H1 (cell line): ENCODE measurements around the gene ADNP2. TPM values are rescaled to one million over a fixed set of nuclear protein-coding genes. Genes with fewer than 3 reads are reported as not detected.
"Not testable (repeated sequence)": the region's sequence is repeated elsewhere in the genome, so short reads cannot be mapped to it uniquely, and the experiment has no call there.

Experiments used
- CTCF ChIA-PET: fragments of 300-600 bp; sonication (Branson Sonifier 250); formaldehyde crosslinking; loops from one replicate; lab custom pipeline; 2021; ENCODE audit not compliant: partially characterized antibody; lab: Charles Lee
- POLR2A ChIA-PET: fragments of 300-600 bp; sonication (Branson Sonifier 250); formaldehyde crosslinking; loops from one replicate; lab custom pipeline; 2021; ENCODE audit warnings: inconsistent platforms; ENCODE audit not compliant: partially characterized antibody; lab: Charles Lee
- DNase-seq, 2 experiments: peaks; one replicate each; pipeline versions ENCODE4 v3.0.0 to v3.0.0-alpha.2; 2010 to 2022; ENCODE audit warnings: low spot score in 2 of 2, low read depth in 1 of 2, mixed read lengths in 1 of 2
- FAIRE-seq: peaks from 2 replicates; lab custom pipeline; 2011; peaks lifted over from hg19 to GRCh38; lab: Jason Lieb, UNC
- H2AFZ ChIP-seq: 2 replicates; pipeline ENCODE4 v1.8.1; 2012; ENCODE audit warnings: low read length, inconsistent platforms
- H2AK5ac ChIP-seq: 2 replicates; pipeline ENCODE4 v1.6.1; 2013; ENCODE audit warnings: low read depth, low read length
- H2BK120ac ChIP-seq: replicated peaks from 2 replicates; pipeline ENCODE3; 2013; ENCODE audit warnings: low read depth, low read length, inconsistent platforms
- H2BK12ac ChIP-seq: 2 replicates; pipeline ENCODE4 v1.6.1; 2013; ENCODE audit warnings: low read depth, low read length
- H2BK15ac ChIP-seq: 2 replicates; pipeline ENCODE4 v1.6.1; 2013; ENCODE audit warnings: low read length
- H2BK20ac ChIP-seq: 2 replicates; pipeline ENCODE4 v1.6.1; 2013; ENCODE audit warnings: low read length
- H2BK5ac ChIP-seq: 2 replicates; pipeline ENCODE4 v1.6.1; 2013; ENCODE audit warnings: low read depth, low read length
- H3K14ac ChIP-seq: 2 replicates; pipeline ENCODE4 v1.6.1; 2013; ENCODE audit warnings: inconsistent platforms; ENCODE audit not compliant: insufficient read length
- H3K18ac ChIP-seq: 2 replicates; pipeline ENCODE4 v1.6.1; 2013; ENCODE audit warnings: low read length; ENCODE audit errors: extremely low read depth
- H3K23ac ChIP-seq: 2 replicates; pipeline ENCODE4 v1.6.1; 2013; ENCODE audit warnings: inconsistent platforms; ENCODE audit not compliant: insufficient read length
- H3K23me2 ChIP-seq: 2 replicates; pipeline ENCODE4 v1.6.1; 2013; ENCODE audit warnings: low read depth, low read length
- H3K27ac ChIP-seq: 2 replicates; pipeline ENCODE4 v1.6.1; 2011; ENCODE audit warnings: low read depth, low read length, inconsistent platforms
- H3K27me3 ChIP-seq, 4 experiments: replicated peaks in 1 of 4; 1 replicate in 1 of 4; 2 replicates in 3 of 4; pipeline versions ENCODE4 v1.6.1 to v1.8.1; 2011 to 2013; ENCODE audit warnings: low read length in 3 of 4, mild to moderate bottlenecking in 3 of 4, inconsistent platforms in 2 of 4, mixed read lengths in 2 of 4, moderate library complexity in 1 of 4; ENCODE audit not compliant: control insufficient read depth in 3 of 4, insufficient read depth in 3 of 4; ENCODE audit errors: extremely low read depth in 1 of 4
- H3K36me3 ChIP-seq, 4 experiments: 2 replicates each; pipeline versions ENCODE4 v1.6.1 to v1.8.1; 2011 to 2013; ENCODE audit warnings: mild to moderate bottlenecking in 4 of 4, low read length in 3 of 4, moderate library complexity in 2 of 4, control low read depth in 1 of 4, inconsistent platforms in 1 of 4; ENCODE audit not compliant: insufficient read depth in 4 of 4, control insufficient read depth in 2 of 4
- H3K4ac ChIP-seq: replicated peaks from 2 replicates; pipeline ENCODE3; 2013; ENCODE audit warnings: low read length, low read depth, mixed read lengths, inconsistent platforms; ENCODE audit not compliant: insufficient read length
- H3K4me1 ChIP-seq, 4 experiments: replicated peaks in 1 of 4; 1 replicate in 1 of 4; 2 replicates in 3 of 4; pipeline versions ENCODE4 v1.6.1 to v1.8.1; 2011 to 2013; ENCODE audit warnings: low read length in 3 of 4, inconsistent platforms in 2 of 4, mixed read lengths in 1 of 4; ENCODE audit not compliant: insufficient read depth in 4 of 4, control insufficient read depth in 3 of 4
- H3K4me2 ChIP-seq, 2 experiments: 2 replicates each; pipeline versions ENCODE4 v1.6.1 to v1.8.1; 2011 to 2013; ENCODE audit warnings: low read depth in 2 of 2, low read length in 2 of 2, control low read depth in 1 of 2, inconsistent platforms in 1 of 2, mild to moderate bottlenecking in 1 of 2; ENCODE audit not compliant: insufficient read depth in 1 of 2
- H3K4me3 ChIP-seq, 4 experiments: fragments of 200-600, 300-600 bp in 1 of 4; sonication (generic), shearing (Covaris generic), sonication (Bioruptor Twin) in 1 of 4; 2 replicates each; pipeline versions ENCODE4 v1.5.1 to v1.8.1; 2011 to 2016; ENCODE audit warnings: low read length in 4 of 4, low read depth in 3 of 4, control low read depth in 2 of 4, inconsistent platforms in 2 of 4, mild to moderate bottlenecking in 2 of 4, mixed read lengths in 1 of 4, moderate library complexity in 1 of 4; ENCODE audit not compliant: insufficient read depth in 2 of 4; ENCODE audit errors: extremely low read depth in 1 of 4
- H3K56ac ChIP-seq: replicated peaks from 2 replicates; pipeline ENCODE3; 2013; ENCODE audit warnings: low read depth, mild to moderate bottlenecking, mixed read lengths, low read length, inconsistent platforms; ENCODE audit not compliant: insufficient read length
- H3K79me1 ChIP-seq: 2 replicates; pipeline ENCODE4 v1.6.1; 2013; ENCODE audit warnings: low read depth, low read length, control low read depth
- H3K79me2 ChIP-seq, 2 experiments: 2 replicates each; pipeline versions ENCODE4 v1.6.1 to v1.8.1; 2012 to 2013; ENCODE audit warnings: low read length in 2 of 2, mild to moderate bottlenecking in 2 of 2, inconsistent platforms in 1 of 2; ENCODE audit not compliant: insufficient read depth in 2 of 2, control insufficient read depth in 1 of 2
- H3K9ac ChIP-seq, 4 experiments: replicated peaks in 1 of 4; 1 replicate in 1 of 4; 2 replicates in 3 of 4; pipeline versions ENCODE4 v1.6.1 to v1.8.1; 2011 to 2013; ENCODE audit warnings: low read depth in 3 of 4, low read length in 3 of 4, control low read depth in 2 of 4, mild to moderate bottlenecking in 2 of 4, moderate library complexity in 2 of 4, inconsistent platforms in 1 of 4; ENCODE audit errors: extremely low read depth in 1 of 4
- H3K9me3 ChIP-seq, 2 experiments: 2 replicates each; pipeline versions ENCODE4 v1.6.1 to v1.8.1; 2012 to 2013; ENCODE audit warnings: mild to moderate bottlenecking in 2 of 2, moderate library complexity in 2 of 2, control low read depth in 1 of 2, inconsistent platforms in 1 of 2, low read depth in 1 of 2, low read length in 1 of 2, mixed read lengths in 1 of 2; ENCODE audit not compliant: insufficient read depth in 2 of 2
- H4K20me1 ChIP-seq, 2 experiments: replicated peaks in 1 of 2; 2 replicates each; pipeline versions ENCODE3 to v1.8.1; 2011 to 2013; ENCODE audit warnings: inconsistent platforms in 2 of 2, low read length in 2 of 2, mild to moderate bottlenecking in 1 of 2; ENCODE audit not compliant: insufficient read depth in 2 of 2, control insufficient read depth in 1 of 2
- H4K5ac ChIP-seq: 2 replicates; pipeline ENCODE4 v1.6.1; 2013; ENCODE audit warnings: low read length, low read depth, mixed read lengths, inconsistent platforms; ENCODE audit not compliant: insufficient read length
- H4K8ac ChIP-seq: 2 replicates; pipeline ENCODE4 v1.8.0; 2013; ENCODE audit warnings: mild to moderate bottlenecking, moderate library complexity, low read length, inconsistent platforms; ENCODE audit not compliant: insufficient read depth; ENCODE audit errors: extremely low read depth
- H4K91ac ChIP-seq: replicated peaks from 2 replicates; pipeline ENCODE3; 2013; ENCODE audit warnings: low read length, mixed read lengths, inconsistent platforms; ENCODE audit not compliant: insufficient read length
- EP300 ChIP-seq, 2 experiments: IDR thresholded peaks; 1 replicate in 1 of 2; 2 replicates in 1 of 2; pipeline ENCODE4 v1.6.1; 2011 to 2012; ENCODE audit warnings: low read depth in 2 of 2, low read length in 2 of 2, mild to moderate bottlenecking in 2 of 2, borderline replicate concordance in 1 of 2, inconsistent platforms in 1 of 2, moderate library complexity in 1 of 2
- WGBS, 2 experiments: shearing (Covaris generic) in 1 of 2; methylation state at CpG; one replicate each; pipeline versions ENCODE4 v1.1.6 to v1.1.7; 2013 to 2015; ENCODE audit warnings: low lambda C conversion rate in 2 of 2, mixed read lengths in 2 of 2, inconsistent platforms in 1 of 2, low coverage in 1 of 2, missing lambda C conversion rate in 1 of 2; ENCODE audit not compliant: insufficient replicate concordance in 2 of 2, insufficient coverage in 1 of 2, insufficient read length in 1 of 2; ENCODE audit errors: extremely low coverage in 1 of 2, missing lambda C conversion rate in 1 of 2; 5-methylcytosine and 5-hydroxymethylcytosine counted together
- polyA plus RNA-seq, 7 experiments: library from polyadenylated mRNA; depleted of rRNA in 3 of 7; stranded (reverse) in 5 of 7; unstranded in 2 of 7; fragments of >200 nt in 5 of 7; fragments of 200-250 nt in 2 of 7; gene quantifications; 1 replicate in 5 of 7; 2 replicates in 1 of 7; 4 replicates in 1 of 7; pipeline versions ENCODE4 v1.2.1 to v1.2.3, GENCODE V29; 2011 to 2013; ENCODE audit warnings: missing spikeins in 2 of 7, mixed read lengths in 2 of 7
- total RNA-seq: library from RNA; stranded (reverse); fragmentation: NEBNext Ultra II Directional; extraction: Animal tissue kit (Norgen Biotek cat#: 25700); gene quantifications from 2 replicates; pipeline ENCODE4 v1.2.1, GENCODE V29; 2021

ADNP2 gene
- total and polyA plus RNA-seq, 2 of the 8 experiments (the other 6 are each of a cell fraction or from before 2014, with no cell fraction given): 25.1 to 61.6 TPM

DNA sequence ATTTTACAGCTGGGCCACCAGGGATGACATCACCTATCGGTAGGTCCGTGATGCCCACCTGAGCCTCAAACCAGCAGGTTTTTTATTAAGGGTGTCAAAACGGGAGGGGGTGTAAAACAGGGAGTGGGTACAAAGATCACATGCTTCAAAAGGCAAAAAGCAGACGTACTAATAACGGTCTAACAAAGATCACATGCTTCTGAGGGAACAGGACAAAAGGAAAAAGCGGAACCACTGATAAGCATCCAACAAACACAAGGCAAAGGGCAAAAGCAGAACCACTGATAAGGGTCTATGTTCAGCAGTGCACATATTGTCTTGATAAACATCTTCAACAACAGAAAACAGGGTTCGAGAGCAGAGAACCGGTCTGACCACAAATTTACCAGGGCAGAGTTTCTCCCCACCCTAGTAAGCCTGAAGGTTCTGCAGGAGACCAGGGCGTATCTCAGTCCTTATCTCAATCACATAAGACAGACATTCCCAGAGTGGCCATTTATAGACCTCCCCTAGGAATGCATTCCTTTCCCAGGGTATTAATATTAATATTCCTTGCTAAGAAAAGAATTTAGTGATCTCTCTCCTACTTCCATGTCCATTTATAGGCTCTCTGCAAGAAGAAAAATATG is 55.8 kb downstream of the ADNP2 start:
- H3K4me1 ChIP-seq, H4K91ac ChIP-seq, H3K23me2 ChIP-seq, H2BK20ac ChIP-seq, H3K4ac ChIP-seq, H4K5ac ChIP-seq, H2AK5ac ChIP-seq, POLR2A ChIA-PET, H3K9ac ChIP-seq, FAIRE-seq, H3K4me2 ChIP-seq, H2AFZ ChIP-seq, H2BK15ac ChIP-seq, DNase-seq, H3K9me3 ChIP-seq, H2BK12ac ChIP-seq, H3K4me3 ChIP-seq, H2BK120ac ChIP-seq, H2BK5ac ChIP-seq, H3K56ac ChIP-seq, H3K27me3 ChIP-seq, H3K79me1 ChIP-seq, H3K14ac ChIP-seq: not testable (repeated sequence)
- WGBS, 2 experiments: 92% methylated on average over 9 of the region's 9 CpGs; no CpG with 5 or more reads in 1 of the 2 experiments
- CTCF ChIA-PET: interaction anchor here (1.1 kb wide), 1 partner anchor 9 kb away, joined by 3 read pairs; no protein-coding TSS in a partner anchor
- peak in 1 of 2 experiments; percentile 39; a peak in 1 of 3 replicates for TF ChIP-seq EP300 (IDR thresholded peaks at IDR 0.05; ENCODE audit: borderline replicate concordance in 1 of 2, low read depth in 2 of 2, low read length in 2 of 2)
- TF ChIP-seq, all 59 proteins: peak for 1; not testable (repeated sequence) for 58
- H3K79me2 ChIP-seq, H3K27ac ChIP-seq, H4K20me1 ChIP-seq, H3K23ac ChIP-seq, H4K8ac ChIP-seq, H3K36me3 ChIP-seq, H3K18ac ChIP-seq: not testable (repeated sequence)
